ENCODE measurements around the gene NPRL2.

The NPRL2 gene

DNA sequence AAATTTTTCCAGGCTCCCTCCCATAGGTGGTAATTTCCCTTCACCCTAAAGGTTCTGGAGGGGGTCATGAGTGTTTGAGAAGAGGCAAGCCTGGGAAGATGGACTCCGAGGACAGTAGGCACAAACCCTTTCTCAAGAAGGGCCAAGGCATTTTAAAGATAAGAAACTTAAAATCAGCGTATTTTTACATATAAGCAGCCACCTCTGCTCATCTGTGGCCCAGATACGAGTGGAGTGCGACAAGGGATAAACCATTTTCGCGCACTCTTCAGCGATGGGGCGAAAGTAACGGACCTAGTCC, 10.5 kb downstream of the NPRL2 start:
- WGBS, 2 experiments, result 40 to 42% methylated on average over 9 of the region's 9 CpGs
- Histone ChIP-seq H3K4me1 (ENCODE audit: control insufficient read depth, insufficient read depth, low read length) (peaks cover 13% of the 10 kb centered on the region), H3K27ac (ENCODE audit: insufficient read depth, low read depth, low read length, poor library complexity, severe bottlenecking) (no peak overlapping the region), H3K27me3 (ENCODE audit: control insufficient read depth, insufficient read depth, low read length, poor library complexity, severe bottlenecking) (peaks cover 74% of the 10 kb centered on the region), H3K9me3 (ENCODE audit: control insufficient read depth, low read length) (no peaks in the 10 kb centered on the region), H3K36me3 (ENCODE audit: control insufficient read depth, insufficient read depth, low read length) (no peaks in the 10 kb centered on the region), H3K4me3 (ENCODE audit: insufficient read depth, low read depth, low read length) (peak overlapping the region; percentile 13)

DNA sequence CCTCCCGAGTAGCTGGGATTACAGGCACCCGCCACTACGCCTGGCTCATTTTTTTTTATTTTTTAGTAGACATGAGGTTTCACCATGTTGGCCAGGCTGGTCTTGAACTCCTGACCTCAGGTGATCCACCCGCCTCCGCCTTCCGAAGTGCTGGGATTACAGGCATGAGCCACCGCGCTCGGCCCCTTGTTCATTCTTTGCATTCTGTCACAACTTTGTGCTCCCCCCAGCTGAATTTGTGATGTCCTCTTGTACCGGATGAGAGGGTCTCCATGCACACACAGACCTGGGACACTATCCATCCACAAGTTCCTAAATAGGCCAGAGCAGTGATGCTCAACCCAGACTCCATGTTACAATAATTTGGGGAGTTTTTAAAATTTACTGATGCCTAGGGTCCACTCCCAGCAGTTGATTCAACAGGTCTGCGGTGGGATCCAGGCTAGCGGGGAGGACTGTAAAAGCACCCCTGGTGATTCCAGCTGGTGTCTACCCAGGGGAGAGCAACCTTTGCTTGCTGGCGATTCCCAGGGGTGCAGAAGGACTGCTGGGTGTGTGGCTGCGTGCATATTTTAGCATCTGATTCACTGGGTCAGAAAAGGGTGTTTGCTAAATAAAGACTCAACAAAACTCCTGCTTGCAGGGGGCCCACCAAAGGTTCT, 11.0 kb downstream of the NPRL2 start:
- H3K9me3 ChIP-seq (ENCODE audit: control insufficient read depth, low read length), result no peaks in the 10 kb centered on the region
- H3K27ac ChIP-seq (ENCODE audit: insufficient read depth, low read depth, low read length, poor library complexity, severe bottlenecking), result no peak overlapping the region
- H3K36me3 ChIP-seq (ENCODE audit: control insufficient read depth, insufficient read depth, low read length), result peaks cover under 1% of the 10 kb centered on the region
- WGBS, 2 experiments, result 87 to 90% methylated on average over 14 of the region's 14 CpGs
- peaks cover 13% of the 10 kb centered on the region for H3K4me1 ChIP-seq (ENCODE audit: control insufficient read depth, insufficient read depth, low read length)
- no peak overlapping the region for H3K4me3 ChIP-seq (ENCODE audit: insufficient read depth, low read depth, low read length)
- H3K27me3 ChIP-seq (ENCODE audit: control insufficient read depth, insufficient read depth, low read length, poor library complexity, severe bottlenecking), result peaks cover 69% of the 10 kb centered on the region

DNA sequence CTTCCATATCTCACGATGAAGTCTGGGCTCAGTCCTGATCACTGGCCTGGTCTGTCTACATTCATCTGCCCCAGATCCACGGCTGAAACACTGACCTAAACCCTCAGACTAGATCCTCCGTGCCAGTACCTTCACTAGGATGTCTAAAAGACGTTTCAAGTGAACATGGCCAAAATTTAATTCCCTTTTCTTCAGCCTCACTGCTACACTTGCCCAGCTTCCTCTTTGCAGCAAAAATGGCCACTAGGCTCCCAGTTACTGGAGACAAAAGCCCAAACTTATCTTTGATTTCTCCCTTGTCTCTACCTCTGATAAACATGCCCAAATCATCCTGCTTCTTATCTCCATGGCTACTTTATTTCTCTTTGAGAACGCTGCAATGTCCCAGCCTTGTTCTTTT, 11.6 kb downstream of the NPRL2 start:
- Histone ChIP-seq H3K4me1 (ENCODE audit: control insufficient read depth, insufficient read depth, low read length) (peaks cover 13% of the 10 kb centered on the region), H3K27me3 (ENCODE audit: control insufficient read depth, insufficient read depth, low read length, poor library complexity, severe bottlenecking) (peaks cover 64% of the 10 kb centered on the region), H3K4me3 (ENCODE audit: insufficient read depth, low read depth, low read length) (no peak overlapping the region), H3K36me3 (ENCODE audit: control insufficient read depth, insufficient read depth, low read length) (peaks cover 4% of the 10 kb centered on the region), H3K9me3 (ENCODE audit: control insufficient read depth, low read length) (no peaks in the 10 kb centered on the region), H3K27ac (ENCODE audit: insufficient read depth, low read depth, low read length, poor library complexity, severe bottlenecking) (no peak overlapping the region)
- WGBS, 2 experiments, result 90% methylated on average over 5 of the region's 5 CpGs

DNA sequence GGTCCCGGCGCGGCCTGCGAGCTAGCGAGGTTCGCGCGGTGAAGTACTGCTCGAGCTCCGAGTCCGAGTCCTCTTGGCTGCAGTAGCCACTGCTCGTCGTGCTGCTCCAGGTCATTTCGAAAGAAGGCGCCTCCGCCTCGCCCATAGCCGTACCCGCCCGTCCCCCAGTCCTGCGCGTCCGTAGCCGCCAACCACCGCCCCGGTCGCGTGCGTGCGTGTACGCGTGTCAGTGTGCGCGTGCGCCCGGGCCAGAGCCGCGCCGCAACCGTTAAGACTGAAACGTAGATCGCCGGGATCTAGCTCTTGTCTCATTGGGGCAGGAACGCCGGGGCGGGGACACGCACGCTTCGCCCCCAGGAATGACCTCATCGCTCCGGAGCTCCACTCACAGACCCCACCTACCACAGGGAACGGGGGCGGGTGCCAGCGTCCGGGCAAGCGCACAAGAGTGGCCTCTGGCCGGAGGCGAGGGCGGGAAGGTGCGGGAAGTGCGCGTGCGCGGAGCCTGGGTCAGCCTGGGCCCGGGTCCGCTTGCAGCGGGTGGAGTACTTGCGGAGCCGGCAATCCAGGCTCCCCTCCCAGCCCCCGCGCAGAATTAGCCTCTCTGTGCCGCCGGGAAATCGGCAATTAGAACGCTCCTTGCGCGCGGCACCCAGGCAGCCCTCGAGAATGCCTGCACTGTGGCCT, 13.3 kb downstream of the NPRL2 start:
- Histone ChIP-seq H3K27me3 (ENCODE audit: control insufficient read depth, insufficient read depth, low read length, poor library complexity, severe bottlenecking) (peaks cover 47% of the 10 kb centered on the region), H3K36me3 (ENCODE audit: control insufficient read depth, insufficient read depth, low read length) (peaks cover 4% of the 10 kb centered on the region), H3K4me3 (ENCODE audit: insufficient read depth, low read depth, low read length) (peak overlapping the region; percentile 61), H3K9me3 (ENCODE audit: control insufficient read depth, low read length) (no peaks in the 10 kb centered on the region), H3K27ac (ENCODE audit: insufficient read depth, low read depth, low read length, poor library complexity, severe bottlenecking) (peak overlapping the region; percentile 86), H3K4me1 (ENCODE audit: control insufficient read depth, insufficient read depth, low read length) (peaks cover 13% of the 10 kb centered on the region)
- WGBS, 2 experiments, result 0% methylated on average over 79 of the region's 79 CpGs

DNA sequence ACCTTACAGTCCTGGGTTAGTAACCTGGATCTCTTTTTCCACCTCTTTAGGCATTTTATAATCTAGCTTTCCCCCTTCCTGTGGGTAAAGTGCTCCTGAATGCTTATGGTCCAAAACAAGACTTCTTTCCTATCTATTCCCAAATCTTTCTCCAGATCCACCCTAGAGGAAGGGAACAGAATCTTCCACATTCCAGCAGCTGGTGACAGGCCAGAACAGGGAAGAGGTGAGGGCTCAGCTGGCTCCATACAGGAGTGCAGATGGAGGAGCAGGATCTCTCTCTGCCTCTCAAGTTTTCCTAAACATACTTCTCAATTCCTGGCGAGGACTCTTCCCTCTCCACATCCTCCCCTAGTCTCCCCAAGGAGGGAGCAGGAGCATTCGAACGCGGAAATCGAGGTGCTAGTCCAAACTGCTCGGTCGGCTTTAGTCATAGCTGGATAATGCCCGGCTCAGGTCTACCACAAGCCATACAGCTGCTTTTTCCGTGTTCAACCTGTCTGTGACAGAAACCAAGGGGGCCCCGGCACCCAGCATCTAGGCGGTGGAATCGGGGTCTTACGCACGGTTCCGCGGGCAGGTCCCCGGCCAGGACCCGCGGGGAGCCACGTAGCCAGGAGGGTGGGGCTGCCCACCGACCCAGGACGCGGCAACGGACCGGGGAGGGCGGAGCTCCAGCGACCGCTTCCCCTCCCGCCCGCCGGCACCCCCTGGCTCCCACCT, 14.0 kb downstream of the NPRL2 start:
- Histone ChIP-seq H3K9me3 (ENCODE audit: control insufficient read depth, low read length) (no peaks in the 10 kb centered on the region), H3K4me3 (ENCODE audit: insufficient read depth, low read depth, low read length) (peak overlapping the region; percentile 61), H3K27ac (ENCODE audit: insufficient read depth, low read depth, low read length, poor library complexity, severe bottlenecking) (peak overlapping the region; percentile 86), H3K36me3 (ENCODE audit: control insufficient read depth, insufficient read depth, low read length) (peaks cover 9% of the 10 kb centered on the region), H3K4me1 (ENCODE audit: control insufficient read depth, insufficient read depth, low read length) (peaks cover 13% of the 10 kb centered on the region), H3K27me3 (ENCODE audit: control insufficient read depth, insufficient read depth, low read length, poor library complexity, severe bottlenecking) (peaks cover 40% of the 10 kb centered on the region)
- WGBS, 2 experiments, result 0 to 1% methylated on average over 31 of the region's 31 CpGs

DNA sequence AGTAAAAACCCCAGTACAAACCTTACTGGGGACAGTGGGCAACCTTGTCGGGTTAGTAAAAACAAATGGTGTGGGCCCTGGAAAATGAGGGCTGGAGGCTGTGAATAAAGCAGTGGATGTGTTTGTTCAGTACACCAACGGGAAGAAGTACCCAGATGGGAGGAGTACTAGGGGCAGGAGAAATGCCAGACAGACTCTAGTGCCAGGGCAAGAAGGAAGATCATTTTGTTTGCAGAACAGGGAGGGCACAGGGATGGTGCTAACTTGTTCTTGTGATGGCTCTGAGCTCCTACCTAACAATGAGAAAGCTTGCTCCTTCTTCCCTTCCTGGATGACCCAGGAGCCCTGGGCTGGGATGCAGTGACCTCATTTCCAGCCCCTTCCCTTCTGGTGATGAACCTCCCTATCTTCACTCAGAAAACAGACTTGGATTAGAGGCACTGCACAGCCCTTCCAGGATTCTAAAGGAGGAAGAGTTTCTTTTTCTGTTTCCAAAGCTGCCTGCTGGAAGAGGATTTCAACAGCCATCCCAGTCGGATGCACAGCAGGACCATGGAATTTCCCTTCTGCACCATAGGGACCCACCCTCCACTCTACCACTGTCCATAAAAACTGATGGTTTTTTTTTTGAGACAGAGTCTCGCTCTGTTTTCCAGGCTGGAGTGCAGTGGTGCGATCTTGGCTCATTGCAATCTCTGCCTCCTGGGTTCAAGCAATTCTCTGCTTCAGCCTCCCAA, 16.1 kb downstream of the NPRL2 start:
- Histone ChIP-seq H3K4me1 (ENCODE audit: control insufficient read depth, insufficient read depth, low read length) (peaks cover 13% of the 10 kb centered on the region), H3K9me3 (ENCODE audit: control insufficient read depth, low read length) (no peaks in the 10 kb centered on the region), H3K27me3 (ENCODE audit: control insufficient read depth, insufficient read depth, low read length, poor library complexity, severe bottlenecking) (peaks cover 19% of the 10 kb centered on the region), H3K4me3 (ENCODE audit: insufficient read depth, low read depth, low read length) (no peak overlapping the region), H3K27ac (ENCODE audit: insufficient read depth, low read depth, low read length, poor library complexity, severe bottlenecking) (no peak overlapping the region), H3K36me3 (ENCODE audit: control insufficient read depth, insufficient read depth, low read length) (peaks cover 30% of the 10 kb centered on the region)
- WGBS, 2 experiments, result 92% methylated on average over 5 of the region's 5 CpGs

DNA sequence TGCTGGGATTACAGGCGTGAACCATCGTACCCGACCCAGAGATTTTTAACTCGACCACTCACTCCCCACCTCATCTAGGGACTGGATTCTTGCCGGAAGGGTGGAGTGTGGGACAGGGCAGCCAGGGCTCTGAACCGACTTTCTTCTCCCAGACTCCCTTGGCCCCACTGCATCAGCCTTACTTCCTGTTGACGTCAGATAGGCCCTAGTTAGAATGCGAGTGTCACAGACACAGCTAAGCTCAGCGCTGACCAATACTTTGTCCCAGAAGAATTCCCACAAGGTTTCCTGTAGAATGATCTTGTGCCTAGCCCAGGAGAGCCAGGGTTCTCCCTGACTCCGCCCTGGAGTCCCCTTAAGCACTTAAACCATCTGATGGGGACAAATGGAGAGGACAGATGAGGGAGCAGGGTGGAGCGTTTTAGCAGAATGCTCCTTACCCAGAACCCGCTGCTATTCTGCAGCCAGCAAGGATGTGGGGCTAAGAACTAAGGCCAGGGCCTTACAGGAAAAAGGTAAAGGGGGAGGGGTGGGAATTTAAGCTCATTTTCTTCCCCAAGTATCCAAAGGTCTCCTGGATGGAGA, 16.7 kb downstream of the NPRL2 start:
- WGBS, 2 experiments, result 94% methylated on average over 12 of the region's 12 CpGs
- Histone ChIP-seq H3K4me3 (ENCODE audit: insufficient read depth, low read depth, low read length) (no peak overlapping the region), H3K9me3 (ENCODE audit: control insufficient read depth, low read length) (no peaks in the 10 kb centered on the region), H3K27ac (ENCODE audit: insufficient read depth, low read depth, low read length, poor library complexity, severe bottlenecking) (no peak overlapping the region), H3K4me1 (ENCODE audit: control insufficient read depth, insufficient read depth, low read length) (peaks cover 13% of the 10 kb centered on the region), H3K27me3 (ENCODE audit: control insufficient read depth, insufficient read depth, low read length, poor library complexity, severe bottlenecking) (peaks cover 12% of the 10 kb centered on the region), H3K36me3 (ENCODE audit: control insufficient read depth, insufficient read depth, low read length) (peaks cover 34% of the 10 kb centered on the region)

DNA sequence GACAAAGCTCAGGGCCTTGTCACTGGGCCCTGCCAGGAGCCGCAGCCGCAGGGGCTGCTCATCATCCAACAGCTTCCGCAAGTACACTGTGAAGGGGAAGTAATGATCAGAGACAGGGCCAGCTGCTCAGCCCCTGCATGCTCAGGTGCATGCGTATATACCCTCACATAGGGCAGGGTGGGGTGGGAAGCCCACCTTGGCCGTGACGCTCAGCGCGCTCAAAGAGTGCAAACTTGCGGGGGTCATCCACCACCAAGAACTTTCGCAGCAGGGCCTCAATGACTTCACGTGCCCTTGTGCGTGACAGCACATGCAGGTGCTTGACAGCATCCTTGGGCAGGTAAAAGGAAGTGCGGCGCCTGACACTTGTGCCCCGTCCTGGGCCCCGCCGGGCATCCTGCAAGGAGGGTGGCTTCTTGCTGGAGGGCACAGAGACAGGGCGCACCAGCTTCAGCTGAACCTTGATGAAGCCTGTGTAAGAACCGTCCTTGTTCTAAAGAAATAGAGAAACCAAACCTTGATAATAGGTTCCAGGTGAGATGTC, 19.1 kb downstream of the NPRL2 start:
- H3K27me3 ChIP-seq (ENCODE audit: control insufficient read depth, insufficient read depth, low read length, poor library complexity, severe bottlenecking), result no peaks in the 10 kb centered on the region
- peaks cover 9% of the 10 kb centered on the region for H3K4me1 ChIP-seq (ENCODE audit: control insufficient read depth, insufficient read depth, low read length)
- peaks cover 34% of the 10 kb centered on the region for H3K36me3 ChIP-seq (ENCODE audit: control insufficient read depth, insufficient read depth, low read length)
- H3K9me3 ChIP-seq (ENCODE audit: control insufficient read depth, low read length), result no peaks in the 10 kb centered on the region
- 96 to 98% methylated on average over 19 of the region's 19 CpGs for WGBS, 2 experiments
- no peak overlapping the region for H3K4me3 ChIP-seq (ENCODE audit: insufficient read depth, low read depth, low read length)
- no peak overlapping the region for H3K27ac ChIP-seq (ENCODE audit: insufficient read depth, low read depth, low read length, poor library complexity, severe bottlenecking)

DNA sequence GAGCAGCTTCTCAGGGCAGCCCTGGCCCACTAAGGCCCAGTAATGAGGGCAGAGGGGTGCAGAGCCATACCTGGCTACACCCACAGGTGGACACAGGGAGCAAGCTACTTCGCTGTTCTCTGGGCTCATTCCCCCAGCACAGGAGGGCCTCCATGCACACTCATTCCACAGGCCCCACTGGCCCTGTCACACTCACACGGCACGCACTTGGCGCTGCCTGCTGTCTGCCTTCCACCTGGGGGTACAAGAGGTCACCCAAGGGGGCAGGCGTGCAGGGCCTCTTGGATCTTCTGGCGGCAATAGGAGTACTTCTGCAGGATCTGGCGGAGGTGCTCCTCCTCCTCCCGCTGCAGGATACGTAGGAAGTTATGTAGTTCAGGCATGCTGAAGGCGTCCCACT, 20.2 kb downstream of the NPRL2 start:
- Histone ChIP-seq H3K4me3 (ENCODE audit: insufficient read depth, low read depth, low read length) (no peak overlapping the region), H3K27ac (ENCODE audit: insufficient read depth, low read depth, low read length, poor library complexity, severe bottlenecking) (no peak overlapping the region), H3K27me3 (ENCODE audit: control insufficient read depth, insufficient read depth, low read length, poor library complexity, severe bottlenecking) (no peaks in the 10 kb centered on the region), H3K9me3 (ENCODE audit: control insufficient read depth, low read length) (no peaks in the 10 kb centered on the region), H3K36me3 (ENCODE audit: control insufficient read depth, insufficient read depth, low read length) (peaks cover 37% of the 10 kb centered on the region), H3K4me1 (ENCODE audit: control insufficient read depth, insufficient read depth, low read length) (peaks cover 3% of the 10 kb centered on the region)
- 96% methylated on average over 10 of the region's 10 CpGs for WGBS, 2 experiments

Data from ectodermal cell (in vitro differentiated cells).